Measurements from ENCODE around the gene SMURF2. TPM values are rescaled to one million over a fixed set of nuclear protein-coding genes. Genes with fewer than 3 reads are reported as not detected.

SMURF2 gene
- total and polyA plus RNA-seq, 2 experiments from 2014 or later, result 13.2 to 22.2 TPM

GRCh38 chr17:64534187-64534586 lies 127.9 kb downstream of the SMURF2 start:
- Histone ChIP-seq H3K9me3 (ENCODE audit: low read depth) (no peaks in the 10 kb centered on the region), H3K27ac (peak overlapping the region; percentile 53), H3K4me1 (ENCODE audit: low read depth) (no peaks in the 10 kb centered on the region), H3K4me3 (no peak overlapping the region), H3K27me3 (no peaks in the 10 kb centered on the region), H3K36me3 (peaks cover 84% of the 10 kb centered on the region)
- no peak for DNase-seq (ENCODE audit: low read depth in 1 of 2, low spot score in 1 of 2)
- TF ChIP-seq CTCF (IDR thresholded peaks at IDR 0.05; ENCODE audit: low read depth, low read length), result peak; percentile 13

- no peak for TF ChIP-seq CTCF (IDR thresholded peaks at IDR 0.05; ENCODE audit: low read depth, low read length)
- Histone ChIP-seq H3K4me1 (ENCODE audit: low read depth) (no peaks in the 10 kb centered on the region), H3K36me3 (peaks cover 86% of the 10 kb centered on the region), H3K27ac (peak overlapping the region; percentile 53), H3K4me3 (no peak overlapping the region), H3K9me3 (ENCODE audit: low read depth) (no peaks in the 10 kb centered on the region), H3K27me3 (no peaks in the 10 kb centered on the region)
- DNase-seq (ENCODE audit: low read depth in 1 of 2, low spot score in 1 of 2), result no peak
Observed at GRCh38 chr17:64533784-64534183, 128.3 kb downstream of the SMURF2 start.

- TF ChIP-seq CTCF (IDR thresholded peaks at IDR 0.05; ENCODE audit: low read depth, low read length), result no peak
- Histone ChIP-seq H3K4me1 (ENCODE audit: low read depth) (no peaks in the 10 kb centered on the region), H3K36me3 (peaks cover 93% of the 10 kb centered on the region)
Observed at GRCh38 chr17:64532409-64532808, 129.7 kb downstream of the SMURF2 start.

GRCh38 chr17:64531955-64532371 lies 130.1 kb downstream of the SMURF2 start:
- Histone ChIP-seq H3K27me3 (no peaks in the 10 kb centered on the region), H3K9me3 (ENCODE audit: low read depth) (no peaks in the 10 kb centered on the region), H3K4me1 (ENCODE audit: low read depth) (no peaks in the 10 kb centered on the region), H3K27ac (no peak overlapping the region), H3K36me3 (peaks cover 93% of the 10 kb centered on the region), H3K4me3 (no peak overlapping the region)
- TF ChIP-seq CTCF (IDR thresholded peaks at IDR 0.05; ENCODE audit: low read depth, low read length), result no peak
- no peak for DNase-seq (ENCODE audit: low read depth in 1 of 2, low spot score in 1 of 2)

More at GRCh38 chr17:64532409-64532808, 129.7 kb downstream of the SMURF2 start:
- Histone ChIP-seq H3K27ac (no peak overlapping the region), H3K4me3 (no peak overlapping the region), H3K27me3 (no peaks in the 10 kb centered on the region), H3K9me3 (ENCODE audit: low read depth) (no peaks in the 10 kb centered on the region)
- no peak for DNase-seq (ENCODE audit: low read depth in 1 of 2, low spot score in 1 of 2)

GRCh38 chr17:64529221-64529620 lies 132.9 kb downstream of the SMURF2 start:
- no peaks in the 10 kb centered on the region for H3K27me3 ChIP-seq
- no peak for TF ChIP-seq CTCF (IDR thresholded peaks at IDR 0.05; ENCODE audit: low read depth, low read length)
- H3K27ac ChIP-seq, result no peak overlapping the region
- H3K9me3 ChIP-seq (ENCODE audit: low read depth), result no peaks in the 10 kb centered on the region
- DNase-seq (ENCODE audit: low read depth in 1 of 2, low spot score in 1 of 2), result no peak
- H3K36me3 ChIP-seq, result peaks cover 94% of the 10 kb centered on the region
- H3K4me1 ChIP-seq (ENCODE audit: low read depth), result no peaks in the 10 kb centered on the region
- H3K4me3 ChIP-seq, result no peak overlapping the region

GRCh38 chr17:64527914-64528313 lies 134.2 kb downstream of the SMURF2 start:
- no peak overlapping the region for H3K27ac ChIP-seq
- no peaks in the 10 kb centered on the region for H3K4me1 ChIP-seq (ENCODE audit: low read depth)
- no peak overlapping the region for H3K4me3 ChIP-seq
- no peaks in the 10 kb centered on the region for H3K9me3 ChIP-seq (ENCODE audit: low read depth)
- no peaks in the 10 kb centered on the region for H3K27me3 ChIP-seq
- H3K36me3 ChIP-seq, result peaks cover 91% of the 10 kb centered on the region
- DNase-seq (ENCODE audit: low read depth in 1 of 2, low spot score in 1 of 2), result no peak
- no peak for TF ChIP-seq CTCF (IDR thresholded peaks at IDR 0.05; ENCODE audit: low read depth, low read length)
